AG04449 (cell line): ENCODE results near the gene PPP1CA.

Experiments
- CTCF ChIA-PET: fragments of 350-600 bp; formaldehyde crosslinking; extraction: SDS; loops from one replicate; lab custom pipeline; 2021; ENCODE audit warnings: antibody characterized with exemption; lab: Yijun Ruan, JAX
- POLR2A ChIA-PET: fragments of 400-600, 350-600 bp; formaldehyde crosslinking; extraction: SDS; loops from one replicate; lab custom pipeline; 2020; ENCODE audit warnings: antibody characterized with exemption, inconsistent platforms; lab: Yijun Ruan, JAX
- DNase-seq: peaks from one replicate; pipeline ENCODE4 v3.0.0-alpha.2; 2010; ENCODE audit warnings: low read depth, low spot score
- H3K4me3 ChIP-seq: 2 replicates; pipeline ENCODE4 v1.5.1; 2011; ENCODE audit warnings: low read depth, mild to moderate bottlenecking, control low read depth, low read length
- TF ChIP-seq, protein P1 (sequence below): IDR thresholded peaks from one replicate; pipeline ENCODE4 v1.5.1; 2011; ENCODE audit warnings: mild to moderate bottlenecking, moderate library complexity, low read length, control low read depth, inconsistent platforms; ENCODE audit not compliant: insufficient read depth; ENCODE audit errors: missing control alignments

Gene PPP1CA

DNA sequence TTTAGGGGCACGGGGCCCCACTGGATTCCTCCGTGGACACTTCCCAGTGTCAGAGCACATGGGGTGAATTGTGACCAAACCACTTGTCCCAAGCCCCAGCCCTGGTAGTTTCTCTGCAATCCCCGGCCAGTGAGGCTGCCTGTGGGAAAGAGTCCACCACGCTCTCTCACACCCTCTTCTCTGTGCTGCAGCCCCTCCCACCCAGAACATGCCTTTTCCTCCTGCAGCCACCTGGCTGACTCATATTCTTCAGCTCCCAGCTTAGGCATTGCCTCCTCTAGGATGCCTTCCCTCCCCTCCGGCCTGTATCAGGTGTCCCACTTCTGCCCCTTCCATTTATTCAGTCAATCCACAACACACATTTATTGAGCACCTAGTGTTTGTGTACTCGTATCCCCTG lies 21.2 kb upstream of the PPP1CA start:
- H3K4me3 ChIP-seq, result no peak overlapping the region
- ChIA-PET CTCF (no interaction called here), POLR2A (no interaction called here)
- TF ChIP-seq, protein P1, sequence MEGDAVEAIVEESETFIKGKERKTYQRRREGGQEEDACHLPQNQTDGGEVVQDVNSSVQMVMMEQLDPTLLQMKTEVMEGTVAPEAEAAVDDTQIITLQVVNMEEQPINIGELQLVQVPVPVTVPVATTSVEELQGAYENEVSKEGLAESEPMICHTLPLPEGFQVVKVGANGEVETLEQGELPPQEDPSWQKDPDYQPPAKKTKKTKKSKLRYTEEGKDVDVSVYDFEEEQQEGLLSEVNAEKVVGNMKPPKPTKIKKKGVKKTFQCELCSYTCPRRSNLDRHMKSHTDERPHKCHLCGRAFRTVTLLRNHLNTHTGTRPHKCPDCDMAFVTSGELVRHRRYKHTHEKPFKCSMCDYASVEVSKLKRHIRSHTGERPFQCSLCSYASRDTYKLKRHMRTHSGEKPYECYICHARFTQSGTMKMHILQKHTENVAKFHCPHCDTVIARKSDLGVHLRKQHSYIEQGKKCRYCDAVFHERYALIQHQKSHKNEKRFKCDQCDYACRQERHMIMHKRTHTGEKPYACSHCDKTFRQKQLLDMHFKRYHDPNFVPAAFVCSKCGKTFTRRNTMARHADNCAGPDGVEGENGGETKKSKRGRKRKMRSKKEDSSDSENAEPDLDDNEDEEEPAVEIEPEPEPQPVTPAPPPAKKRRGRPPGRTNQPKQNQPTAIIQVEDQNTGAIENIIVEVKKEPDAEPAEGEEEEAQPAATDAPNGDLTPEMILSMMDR, result no peak
- DNase-seq, result no peak

DNA sequence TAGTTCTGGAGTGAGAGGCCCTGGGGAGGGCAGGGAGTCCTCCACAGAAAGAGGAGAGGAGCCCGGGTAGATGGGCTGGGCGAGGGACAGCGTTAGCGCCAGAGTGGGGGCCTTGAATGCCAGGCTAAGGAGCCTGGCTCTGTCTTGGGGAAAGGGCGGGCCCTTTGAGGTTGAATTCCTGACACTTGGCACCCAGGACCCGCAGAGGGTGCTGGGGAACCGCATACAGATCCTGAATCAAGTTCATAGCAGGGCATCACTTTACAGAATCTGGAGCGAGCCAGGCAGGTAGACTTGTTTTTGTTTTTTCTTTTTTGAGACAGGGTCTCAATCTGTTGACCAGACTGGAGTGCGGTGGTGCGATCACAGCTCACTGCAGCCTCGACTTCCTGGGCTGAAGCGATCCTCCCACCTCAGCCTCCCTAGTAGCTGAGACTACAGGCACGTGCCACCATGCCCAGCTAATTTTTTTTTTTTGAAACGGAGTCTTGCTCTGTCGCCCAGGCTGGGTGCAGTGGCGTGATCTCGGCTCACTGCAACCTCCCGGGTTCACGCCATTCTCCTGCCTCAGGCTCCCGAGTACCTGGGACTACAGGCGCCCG lies 19.9 kb upstream of the PPP1CA start:
- TF ChIP-seq, protein P1, result no peak
- POLR2A ChIA-PET, result no interaction called here

GRCh38 chr11:67420646-67421429 lies 19.2 kb upstream of the PPP1CA start:
- ChIA-PET CTCF (interaction anchor here (1.3 to 4.2 kb wide), 2 partner anchors 19 to 103 kb away, joined by 3 to 28 read pairs; partner anchors contain the start of gene PPP1CA), POLR2A (no interaction called here)
- DNase-seq, result peak; percentile 7

More for the DNA sequence above, 19.9 kb upstream of the PPP1CA start:
- H3K4me3 ChIP-seq, result peak overlapping the region; percentile 32
- CTCF ChIA-PET, result interaction anchor here (4.2 kb wide), 1 partner anchor 20 kb away, joined by 28 read pairs; the partner anchor contains the start of gene PPP1CA
- no peak for DNase-seq

GRCh38 chr11:67420147-67420645 lies 18.5 kb upstream of the PPP1CA start:
- POLR2A ChIA-PET, result interaction anchor here (0.8 kb wide), 1 partner anchor 19 kb away, joined by 4 read pairs; the partner anchor contains the start of gene PPP1CA

More at GRCh38 chr11:67420646-67421429, 19.2 kb upstream of the PPP1CA start:
- TF ChIP-seq, protein P1, result no peak
- peak overlapping the region; percentile 54 for H3K4me3 ChIP-seq

GRCh38 chr11:67419325-67420049 lies 17.8 kb upstream of the PPP1CA start:
- no peak overlapping the region for H3K4me3 ChIP-seq
- ChIA-PET POLR2A (interaction anchor here (0.8 kb wide), 1 partner anchor 18 kb away, joined by 4 read pairs; the partner anchor contains the start of gene PPP1CA), CTCF (interaction anchor here (0.5 to 4.2 kb wide), 3 partner anchors 18 to 68 kb away, joined by 3 to 28 read pairs (median 4); partner anchors contain the start of gene PPP1CA)
- no peak for DNase-seq
- TF ChIP-seq, protein P1, result no peak

More at GRCh38 chr11:67420147-67420645, 18.5 kb upstream of the PPP1CA start:
- peak overlapping the region; percentile 54 for H3K4me3 ChIP-seq
- CTCF ChIA-PET, result interaction anchor here (0.5 to 4.2 kb wide), 3 partner anchors 18 to 103 kb away, joined by 3 to 28 read pairs (median 3); partner anchors contain the start of gene PPP1CA
- DNase-seq, result no peak
- TF ChIP-seq, protein P1, result no peak
